Measurements from ENCODE around the gene PFKL.
A peak's percentile ranks its signal among the peaks of the same experiment; 100 is the strongest.
"Not testable (repeated sequence)": the region's sequence is repeated elsewhere in the genome, so short reads cannot be mapped to it uniquely, and the experiment has no call there.

The PFKL gene

GRCh38 chr21:44327603-44327974 is 27.7 kb downstream of the PFKL start:
- DNase-seq (ENCODE audit: low read depth in 2 of 2): no peak

GRCh38 chr21:44328242-44328895 is 28.5 kb downstream of the PFKL start:
- DNase-seq (ENCODE audit: low read depth in 2 of 2): no peak

- no peak for DNase-seq (ENCODE audit: low read depth in 2 of 2)
Measured at GRCh38 chr21:44329086-44329889, 29.4 kb downstream of the PFKL start.

DNA sequence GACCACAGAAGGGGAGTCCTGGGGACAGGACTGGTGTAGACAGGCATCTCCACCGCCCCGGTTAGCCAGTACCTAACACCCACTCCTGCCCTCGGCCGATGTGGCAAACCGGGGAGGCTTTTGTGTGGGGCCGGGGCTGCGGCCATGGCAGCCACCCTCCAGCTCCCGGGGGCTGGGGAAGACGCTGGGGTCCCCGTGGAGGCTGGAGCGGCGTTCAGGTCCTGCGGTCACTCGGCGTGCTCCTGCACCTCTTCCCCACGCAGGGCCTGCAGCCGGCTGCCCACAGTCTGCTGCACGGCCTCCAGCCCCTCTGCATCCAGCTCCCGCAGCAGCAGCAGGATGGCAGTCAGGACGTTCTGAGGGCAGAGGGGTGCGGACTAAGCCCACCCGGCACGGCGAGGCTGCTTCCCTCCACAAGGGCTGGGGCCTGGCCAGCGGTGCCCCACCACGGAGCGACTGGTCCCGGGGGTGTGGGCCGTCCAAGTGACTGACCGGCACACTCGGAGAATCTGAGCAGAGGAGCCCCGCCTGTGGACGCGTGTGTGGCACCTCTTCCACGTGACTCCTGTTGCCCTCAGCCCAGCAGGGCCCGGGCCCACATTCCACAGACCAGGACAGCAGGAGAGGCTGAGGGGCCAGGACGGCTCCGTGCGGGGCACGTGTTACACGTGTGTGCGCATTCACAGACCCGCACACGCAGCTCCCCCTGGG is 30.3 kb downstream of the PFKL start:
- no peak for DNase-seq (ENCODE audit: low read depth in 2 of 2)

GRCh38 chr21:44330698-44331097 is 30.8 kb downstream of the PFKL start:
- no peak for DNase-seq (ENCODE audit: low read depth in 2 of 2)

- DNase-seq (ENCODE audit: low read depth in 2 of 2): no peak
Measured at GRCh38 chr21:44331209-44331608, 31.4 kb downstream of the PFKL start.

DNA sequence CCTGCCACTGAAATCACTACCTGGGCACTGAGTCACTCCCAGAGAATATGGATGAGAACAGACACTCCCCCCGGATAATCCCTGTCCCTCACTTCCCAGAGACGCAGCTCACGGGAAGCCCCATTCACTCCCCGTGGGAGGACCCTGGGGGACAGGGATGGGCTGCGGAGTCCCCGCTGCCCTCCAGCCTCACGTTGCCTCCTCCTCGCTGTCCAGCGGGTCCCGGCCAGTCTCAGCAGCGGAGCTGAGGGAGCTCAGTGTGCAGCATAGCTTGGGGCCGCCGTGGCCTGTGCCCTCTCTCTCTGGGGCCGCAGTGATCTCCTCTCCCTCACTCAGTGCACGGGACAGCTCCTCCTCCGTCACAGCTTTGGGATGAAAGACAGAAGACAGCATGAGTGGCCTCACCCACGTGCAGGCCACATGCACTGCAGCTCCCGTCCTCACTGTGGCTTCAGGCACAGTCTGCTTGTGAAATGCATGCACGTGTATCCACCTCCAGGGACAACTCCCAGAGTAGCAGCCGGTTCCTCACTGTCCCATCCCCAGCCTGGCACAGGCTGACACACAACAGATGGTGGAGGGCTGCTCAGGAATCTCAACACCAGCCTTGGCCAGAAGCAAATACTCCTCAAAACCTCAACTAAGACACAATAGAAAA is 31.9 kb downstream of the PFKL start:
- no peak for DNase-seq (ENCODE audit: low read depth in 2 of 2)

- DNase-seq (ENCODE audit: low read depth in 2 of 2): no peak
Measured at GRCh38 chr21:44332383-44332782, 32.5 kb downstream of the PFKL start.

- DNase-seq (ENCODE audit: low read depth in 2 of 2): no peak
Measured at GRCh38 chr21:44332965-44333364, 33.1 kb downstream of the PFKL start.

- DNase-seq (ENCODE audit: low read depth in 2 of 2): no peak
Measured at GRCh38 chr21:44333509-44334328, 33.9 kb downstream of the PFKL start.

DNA sequence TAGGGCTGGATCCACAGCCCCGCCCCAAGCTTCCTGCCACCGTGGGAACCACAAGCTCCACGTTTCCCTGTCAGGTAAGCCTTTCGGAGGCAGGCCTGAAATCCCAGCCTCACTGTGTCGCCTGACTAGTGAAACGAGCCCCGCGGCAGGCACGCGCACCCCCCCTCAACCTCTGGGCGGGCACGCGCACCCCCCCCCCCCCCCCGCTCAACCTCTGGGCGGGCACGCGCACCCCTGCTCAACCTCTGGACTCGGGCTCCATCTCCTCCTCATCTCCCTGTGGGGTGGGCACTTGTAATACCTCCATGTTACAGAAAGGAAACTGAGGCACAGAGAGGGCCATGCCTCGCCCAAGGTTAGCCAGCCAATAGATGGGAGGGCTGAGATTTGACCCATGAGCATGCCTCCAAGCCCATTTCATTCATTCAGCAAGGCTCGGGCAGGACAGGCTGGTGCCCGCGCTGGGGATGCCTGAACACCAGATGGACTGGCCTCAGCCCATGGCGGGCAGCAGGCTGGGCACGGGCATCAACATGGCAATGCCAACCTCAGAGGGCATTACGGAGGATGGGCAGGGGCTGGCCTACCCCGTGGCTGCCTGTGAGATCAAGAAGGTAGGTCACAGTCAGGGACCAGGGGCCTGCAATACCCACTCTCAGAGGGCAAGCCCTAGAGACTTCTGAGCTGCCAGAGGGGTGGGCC is 34.6 kb downstream of the PFKL start:
- DNase-seq (ENCODE audit: low read depth in 2 of 2): no peak

DNA sequence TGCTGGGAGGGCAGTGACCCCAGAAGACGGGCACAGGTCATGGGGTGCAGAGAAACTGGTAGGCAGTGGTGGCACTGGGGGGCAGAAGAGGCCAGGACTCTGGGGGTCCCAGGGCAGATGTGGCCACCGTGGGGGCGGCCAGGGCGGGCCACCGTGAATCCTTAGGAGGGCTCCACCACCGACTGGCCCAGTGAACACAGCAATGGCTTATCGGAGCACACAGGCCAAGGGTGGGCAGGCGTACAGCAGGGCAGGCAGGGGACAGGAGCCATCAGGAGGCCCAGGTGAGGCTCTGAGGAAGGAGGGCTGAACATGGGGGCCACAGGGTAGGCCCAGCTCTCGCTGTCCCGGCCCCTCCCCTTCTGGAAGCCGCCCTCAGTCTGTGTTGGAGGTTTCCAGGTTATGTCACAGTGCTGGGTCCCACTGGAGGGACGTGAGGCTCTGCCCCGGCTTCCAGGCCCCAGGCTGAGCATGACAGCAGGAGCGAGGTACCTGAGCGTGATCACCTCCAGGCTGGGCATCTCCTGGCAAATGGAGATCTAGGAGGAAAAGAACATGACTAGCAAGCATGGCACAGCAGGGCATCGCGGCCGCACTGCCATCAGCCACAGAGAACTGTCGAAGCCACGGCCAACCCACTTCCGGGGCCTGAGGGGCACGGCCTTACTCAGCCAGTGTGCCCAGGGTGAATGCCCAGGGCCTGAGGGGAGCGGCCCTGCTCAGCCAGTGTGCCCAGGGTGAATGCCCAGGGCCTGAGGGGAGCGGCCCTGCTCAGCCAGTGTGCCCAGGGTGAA is 35.6 kb downstream of the PFKL start:
- DNase-seq (ENCODE audit: low read depth in 2 of 2): no peak

- DNase-seq (ENCODE audit: low read depth in 2 of 2): no peak
Measured at GRCh38 chr21:44337449-44337848, 37.6 kb downstream of the PFKL start.

GRCh38 chr21:44337941-44338895 is 38.4 kb downstream of the PFKL start:
- DNase-seq (ENCODE audit: low read depth in 2 of 2): peak in 1 of 2 donors; percentile 10

GRCh38 chr21:44338971-44339910 is 39.4 kb downstream of the PFKL start, which contains the start of gene CFAP410:
Gene CFAP410 (minus strand): TSS chr21:44339390. CDS start chr21:44339194, 196 bp downstream.
- DNase-seq (ENCODE audit: low read depth in 2 of 2): peak; percentile 89 to 93

DNA sequence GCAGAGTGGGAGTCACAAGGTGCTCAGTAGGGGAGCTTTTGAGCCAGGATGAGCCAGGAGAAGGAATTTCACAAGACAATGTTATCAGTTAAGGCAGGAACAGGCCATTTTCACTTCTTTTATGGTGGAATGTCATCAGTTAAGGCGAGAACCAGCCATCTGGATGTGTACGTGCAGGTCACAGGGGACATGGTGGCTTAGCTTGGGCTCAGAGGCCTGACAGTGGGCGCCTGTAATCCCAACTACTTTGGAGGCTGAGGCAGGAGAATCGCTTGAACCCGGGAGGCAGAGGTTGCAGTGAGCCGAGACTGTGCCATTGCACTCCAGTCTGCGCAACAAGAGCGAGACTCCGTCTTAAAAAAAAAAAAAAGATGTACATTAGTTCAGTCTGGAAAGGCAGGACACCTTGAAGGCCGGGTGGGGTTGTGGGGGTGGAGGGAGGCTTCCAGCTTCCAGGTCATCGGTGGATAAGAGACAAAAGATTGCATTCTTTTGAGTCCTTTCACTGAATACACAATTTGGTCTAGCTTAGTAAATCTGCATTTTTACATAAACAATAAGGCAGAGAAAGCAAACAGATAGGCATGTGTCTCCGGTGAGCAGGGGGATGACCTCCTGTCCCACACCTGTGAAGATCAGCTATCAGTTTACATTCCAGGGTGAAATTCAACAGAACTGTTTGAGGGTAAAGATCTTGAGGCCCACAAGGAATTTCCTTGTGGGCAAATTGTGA is 42.0 kb downstream of the PFKL start:
- DNase-seq (ENCODE audit: low read depth in 2 of 2): not testable (repeated sequence)

GRCh38 chr21:44342981-44343380 is 43.1 kb downstream of the PFKL start:
- DNase-seq (ENCODE audit: low read depth in 2 of 2): not testable (repeated sequence)

All from stimulated activated CD8-positive, alpha-beta memory T cell treated with anti-CD3 and anti-CD28 coated beads, Interleukin-7, amount 100 ng/mL, for 4 hours (primary cell).